K562 (cell line): Measurements from ENCODE around the gene PLCL2. TPM values are rescaled to one million over a fixed set of nuclear protein-coding genes. Genes with fewer than 3 reads are reported as not detected.
"Not testable (repeated sequence)": the region's sequence is repeated elsewhere in the genome, so short reads cannot be mapped to it uniquely, and the experiment has no call there.

Experiments used
- ATAC-seq: fragments of 200-7000 bp; cut with Tn5 transposase; 3 replicates; pipeline ENCODE4 v1.9.1; 2020; ENCODE audit warnings: moderate library complexity
- BruUV-seq: library from RNA; stranded (reverse); fragments of 400-500 nt; replicated peaks from 2 replicates; lab custom pipeline; 2021; lab: Mats Ljungman, UMichigan
- CTCF ChIA-PET: fragments of 300-600 bp; formaldehyde crosslinking; extraction: SDS; loops from one replicate; lab custom pipeline; 2021; ENCODE audit warnings: low intra/inter-chr PET ratio; lab: Yijun Ruan, JAX
- POLR2A ChIA-PET: fragments of 300-600, 350-650 bp; sonication (Branson Sonifier 250); formaldehyde crosslinking; extraction: SDS; loops from one replicate; lab custom pipeline; 2021; ENCODE audit warnings: antibody characterized with exemption, inconsistent platforms; lab: Yijun Ruan, JAX
- DNase-seq, 4 experiments: peaks; one replicate each; pipeline versions ENCODE4 v3.0.0 to v3.0.0-alpha.2; 2011 to 2018; ENCODE audit warnings: low spot score in 3 of 4, mixed read lengths in 3 of 4; ENCODE audit errors: extremely low read depth in 1 of 4
- FAIRE-seq: peaks from 2 replicates; lab custom pipeline; 2011; peaks lifted over from hg19 to GRCh38; lab: Jason Lieb, UNC
- H2AFZ ChIP-seq: 2 replicates; pipeline ENCODE4 v1.6.0; 2011; ENCODE audit warnings: low read depth, low read length, control low read depth, inconsistent platforms
- H3K27ac ChIP-seq: fragments of 200-600 bp; 3 replicates; pipeline ENCODE4 v1.8.0; 2011; ENCODE audit warnings: low read depth, mild to moderate bottlenecking, control low read depth, inconsistent platforms, low read length, moderate library complexity, mixed read lengths; ENCODE audit errors: extremely low read depth
- H3K27me3 ChIP-seq, 2 experiments: fragments of 300-600 bp in 1 of 2; 2 replicates in 1 of 2; 3 replicates in 1 of 2; pipeline versions ENCODE4 v1.6.0 to v1.8.0; 2011; ENCODE audit warnings: inconsistent platforms in 2 of 2, low read length in 2 of 2, mild to moderate bottlenecking in 1 of 2, mixed read lengths in 1 of 2, moderate library complexity in 1 of 2; ENCODE audit not compliant: control insufficient read depth in 2 of 2, insufficient read depth in 2 of 2
- H3K36me3 ChIP-seq: fragments of 300-600 bp; 3 replicates; pipeline ENCODE4 v1.8.0; 2011; ENCODE audit warnings: mild to moderate bottlenecking, low read length, inconsistent platforms; ENCODE audit not compliant: control insufficient read depth, insufficient read depth
- H3K4me1 ChIP-seq, 2 experiments: fragments of 200-600 bp in 1 of 2; replicated peaks in 1 of 2; 2 replicates in 1 of 2; 3 replicates in 1 of 2; pipeline versions ENCODE4 v1.5.1 to v1.8.0; 2011; ENCODE audit warnings: inconsistent platforms in 2 of 2, low read length in 2 of 2, mild to moderate bottlenecking in 1 of 2, mixed read lengths in 1 of 2, moderate library complexity in 1 of 2; ENCODE audit not compliant: control insufficient read depth in 2 of 2, insufficient read depth in 2 of 2
- H3K4me2 ChIP-seq: 2 replicates; pipeline ENCODE4 v1.6.1; 2011; ENCODE audit warnings: low read length, control low read depth, inconsistent platforms, mixed read lengths; ENCODE audit not compliant: insufficient read depth
- H3K4me3 ChIP-seq: fragments of 200-600 bp; sonication (generic), shearing (Covaris generic); 2 replicates; pipeline ENCODE4 v1.5.1; 2016; ENCODE audit warnings: control low read depth, inconsistent platforms
- H3K79me2 ChIP-seq: fragments of 200-600 bp; 3 replicates; pipeline ENCODE4 v1.8.0; 2011; ENCODE audit warnings: low read length, inconsistent platforms; ENCODE audit not compliant: control insufficient read depth, insufficient read depth
- H3K9ac ChIP-seq, 2 experiments: 2 replicates each; pipeline versions ENCODE4 v1.6.0 to v1.6.1; 2011; ENCODE audit warnings: low read depth in 2 of 2, low read length in 2 of 2, control low read depth in 1 of 2, inconsistent platforms in 1 of 2, mild to moderate bottlenecking in 1 of 2, mixed read lengths in 1 of 2; ENCODE audit not compliant: insufficient read depth in 1 of 2
- H3K9me1 ChIP-seq: one replicate; pipeline ENCODE4 v1.6.0; 2011; ENCODE audit warnings: inconsistent platforms, mild to moderate bottlenecking, low read length, moderate library complexity; ENCODE audit not compliant: control insufficient read depth, insufficient read depth
- H3K9me3 ChIP-seq: replicated peaks from 2 replicates; pipeline ENCODE4 v1.5.1; 2011; ENCODE audit warnings: low read depth, low read length, inconsistent platforms; ENCODE audit not compliant: control insufficient read depth, insufficient read depth
- H4K20me1 ChIP-seq: replicated peaks from 2 replicates; pipeline ENCODE4 v1.6.1; 2011; ENCODE audit warnings: low read length, inconsistent platforms, mixed read lengths; ENCODE audit not compliant: control insufficient read depth, insufficient read depth
- WGBS: fragments of 100-300 bp; shearing (Covaris generic); methylation state at CpG from one replicate; pipeline ENCODE4 v1.1.6; 2016; ENCODE audit warnings: low coverage, mixed read lengths; ENCODE audit not compliant: insufficient coverage; ENCODE audit errors: missing lambda C conversion rate; 5-methylcytosine and 5-hydroxymethylcytosine counted together
- in situ Hi-C: fragments of 300-500 bp; cut with MboI; formaldehyde crosslinking; loops from 4 replicates; pipeline ENCODE4 v1.15.0; 2018; ENCODE audit warnings: inconsistent platforms, mixed read lengths
- intact Hi-C: fragments of 100-400 bp; cut with micrococcal nuclease; formaldehyde crosslinking; loops from 2 replicates; pipeline ENCODE4 v1.14.2; 2022
- polyA plus RNA-seq, 8 experiments: library from polyadenylated mRNA; depleted of rRNA in 4 of 8; stranded (reverse) in 5 of 8; unstranded in 3 of 8; fragments of >200 nt; fragmentation: Nextera tagmentation in 2 of 8; fragmentation: Illumina TruSeq in 1 of 8; extraction: Ambion mirVana in 2 of 8; extraction: Trizol in 1 of 8; gene quantifications; 2 replicates each; pipeline versions ENCODE4 v1.2.1 to v1.2.3, GENCODE V29; 2011 to 2014; ENCODE audit warnings: inconsistent platforms in 1 of 8, missing spikeins in 1 of 8
- total RNA-seq, 7 experiments: library from RNA; depleted of rRNA in 6 of 7; stranded (reverse); fragments of >200 nt in 6 of 7; fragmentation: Illumina TruSeq in 2 of 7; extraction: Trizol in 2 of 7; gene quantifications; 2 replicates each; pipeline versions ENCODE4 v1.2.1 to v1.2.3, GENCODE V29; 2011 to 2021; ENCODE audit warnings: low replicate concordance in 1 of 7

The PLCL2 gene
- total and polyA plus RNA-seq, 9 of the 15 experiments (the other 6 are each of a cell fraction or from before 2014, with no cell fraction given) = 0.03 to 0.18 (median 0.11) TPM; not detected in 2

DNA sequence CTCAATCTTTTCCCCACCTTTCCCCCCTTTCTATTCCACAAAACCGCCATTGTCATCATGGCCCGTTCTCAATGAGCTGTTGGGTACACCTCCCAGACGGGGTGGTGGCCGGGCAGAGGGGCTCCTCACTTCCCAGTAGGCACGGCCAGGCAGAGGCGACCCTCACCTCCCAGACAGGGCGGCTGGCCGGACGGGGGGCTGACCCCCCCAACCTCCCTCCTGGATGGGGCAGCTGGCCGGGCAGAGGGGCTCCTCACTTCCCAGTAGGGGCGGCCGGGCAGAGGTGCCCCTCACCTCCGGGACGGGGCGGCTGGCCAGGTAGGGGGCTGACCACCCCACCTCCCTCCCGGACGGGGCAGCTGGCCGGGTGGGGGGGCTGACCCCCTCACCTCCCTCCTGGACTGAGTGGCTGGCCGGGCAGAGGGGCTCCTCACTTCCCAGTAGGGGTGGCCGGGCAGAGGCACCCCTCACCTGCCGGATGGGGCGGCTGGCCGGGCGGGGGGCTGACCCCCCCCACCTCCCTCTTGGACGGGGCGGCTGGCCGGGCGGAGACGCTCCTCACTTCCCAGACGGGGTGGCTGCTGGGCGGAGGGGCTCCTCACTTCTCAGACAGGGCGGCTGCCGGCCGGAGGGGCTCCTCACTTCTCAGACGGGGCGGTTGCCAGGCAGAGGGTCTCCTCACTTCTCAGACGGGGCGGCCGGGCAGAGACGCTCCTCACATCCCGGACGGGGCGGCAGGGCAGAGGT lies 95.2 kb downstream of the PLCL2 start:
- H3K36me3 ChIP-seq, DNase-seq, H3K4me1 ChIP-seq, H3K27ac ChIP-seq, H3K79me2 ChIP-seq, H3K4me2 ChIP-seq, H3K27me3 ChIP-seq, POLR2A ChIA-PET, H4K20me1 ChIP-seq, in situ Hi-C loops, CTCF ChIA-PET, BruUV-seq, intact Hi-C loops, H2AFZ ChIP-seq, H3K9me3 ChIP-seq, H3K9ac ChIP-seq, FAIRE-seq, ATAC-seq, H3K9me1 ChIP-seq, H3K4me3 ChIP-seq: not testable (repeated sequence)
- 36% methylated on average over 10 of the region's 43 CpGs for WGBS

DNA sequence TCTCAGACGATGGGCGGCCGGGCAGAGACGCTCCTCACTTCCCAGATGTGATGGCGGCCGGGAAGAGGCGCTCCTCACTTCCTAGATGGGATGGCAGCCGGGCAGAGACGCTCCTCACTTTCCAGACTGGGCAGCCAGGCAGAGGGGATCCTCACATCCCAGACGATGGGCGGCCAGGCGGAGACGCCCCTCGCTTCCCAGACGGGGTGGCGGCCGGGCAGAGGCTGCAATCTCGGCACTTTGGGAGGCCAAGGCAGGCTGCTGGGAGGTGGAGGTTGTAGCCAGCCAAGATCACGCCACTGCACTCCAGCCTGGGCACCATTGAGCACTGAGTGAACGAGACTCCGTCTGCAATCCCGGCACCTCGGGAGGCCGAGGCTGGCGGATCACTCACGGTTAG lies 95.8 kb downstream of the PLCL2 start:
- H3K36me3 ChIP-seq, DNase-seq, H2AFZ ChIP-seq, H3K27me3 ChIP-seq, H3K79me2 ChIP-seq, CTCF ChIA-PET, FAIRE-seq, in situ Hi-C loops, H3K4me2 ChIP-seq, intact Hi-C loops, H3K27ac ChIP-seq, H4K20me1 ChIP-seq, H3K9me3 ChIP-seq, H3K4me3 ChIP-seq, ATAC-seq, H3K9ac ChIP-seq, H3K4me1 ChIP-seq, H3K9me1 ChIP-seq, BruUV-seq: not testable (repeated sequence)
- POLR2A ChIA-PET = interaction anchor here (0.6 kb wide), 1 partner anchor 17 kb away, joined by 6 read pairs; no protein-coding TSS in a partner anchor
- 11% methylated on average over 9 of the region's 26 CpGs for WGBS
